Right lobe of liver (tissue), 6 donors: ENCODE results near the gene ARHGEF10L. TPM values are rescaled to one million over a fixed set of nuclear protein-coding genes. Genes with fewer than 3 reads are reported as not detected.

Experiments
- ATAC-seq, 4 donors: fragments of 200-7000 bp; cut with Tn5 transposase; one replicate each; pipeline ENCODE4 v1.9.1; 2020; ENCODE audit warnings: mild to moderate bottlenecking in 4 of 4, moderate library complexity in 4 of 4
- DNase-seq, 3 donors: peaks; one replicate each; pipeline ENCODE4 v3.0.0-alpha.2; 2020
- H3K27ac ChIP-seq, 3 donors: fragments of 200-600 bp; one replicate each; pipeline ENCODE4 v1.8.0; 2022
- H3K27me3 ChIP-seq, 2 donors: fragments of 200-600 bp; one replicate each; pipeline ENCODE4 v1.8.0; 2022
- H3K36me3 ChIP-seq, 4 donors: fragments of 200-600 bp; sonication (generic) in 1 of 4; one replicate each; pipeline versions ENCODE4 v1.5.1 to v1.8.0; 2017 to 2022; ENCODE audit warnings: control low read depth in 1 of 4
- H3K4me1 ChIP-seq, 4 donors: fragments of 200-600 bp; sonication (generic) in 1 of 4; one replicate each; pipeline versions ENCODE4 v1.5.1 to v1.8.0; 2017 to 2022; ENCODE audit warnings: control low read depth in 1 of 4
- H3K4me3 ChIP-seq, 3 donors: fragments of 200-600 bp; one replicate each; pipeline ENCODE4 v1.8.0; 2022
- H3K9me3 ChIP-seq, 4 donors: fragments of 200-600 bp; sonication (generic) in 1 of 4; one replicate each; pipeline versions ENCODE4 v1.5.1 to v1.8.0; 2017 to 2022; ENCODE audit warnings: control low read depth in 1 of 4
- POLR2A ChIP-seq: fragments of 450-650 bp; IDR thresholded peaks from one replicate; pipeline ENCODE4 v1.6.1; 2017; ENCODE audit warnings: antibody characterized with exemption, mild to moderate bottlenecking
- WGBS: methylation state at CpG from one replicate; pipeline ENCODE4 v1.1.6; 2018; ENCODE audit warnings: low coverage, low lambda C conversion rate; ENCODE audit not compliant: insufficient coverage; ENCODE audit errors: missing lambda C conversion rate; 5-methylcytosine and 5-hydroxymethylcytosine counted together
- intact Hi-C, 2 donors: fragments of 100-400 bp; cut with DNase I; formaldehyde crosslinking; loops; one replicate each; pipeline versions ENCODE4 v1.11.2 to v1.14.1; 2022
- total RNA-seq, 6 experiments: library from RNA; depleted of rRNA in 2 of 6; stranded (reverse); fragments of >200 nt in 2 of 6; fragmentation: NEBNext Ultra II Directional in 3 of 6; extraction: Animal tissue kit (Norgen Biotek cat#: 25700) in 3 of 6; gene quantifications; one replicate each; pipeline versions ENCODE4 v1.1.0 to v1.2.4, GENCODE V29; 2016 to 2023
- TF ChIP-seq, protein P1 (sequence below), 4 donors: fragments of 200-600 bp in 3 of 4; fragments of 450-650 bp in 1 of 4; IDR thresholded peaks; one replicate each; pipeline versions ENCODE4 v1.5.1 to v1.8.0; 2016 to 2022; ENCODE audit warnings: antibody characterized with exemption in 4 of 4, mild to moderate bottlenecking in 2 of 4
- donor health status: DM: no; HTN: yes; CAD: no.
- donor health status: DM: no; HTN: no; CAD: no.
- donor health status: DM: no; HTN: no; CAD: no.
- donor health status: DM: no; HTN: yes; CAD: no.
- donor health status: DM: no; HTN: yes; CAD: no.

The ARHGEF10L gene
- total RNA-seq, 6 experiments from 2014 or later = 59.7 to 124 (median 87.4) TPM

- no peak overlapping the region for H3K27ac ChIP-seq
- DNase-seq = no peak
- H3K4me1 ChIP-seq = peaks cover 0 to 40% (median 19%) of the 10 kb centered on the region in 4 donors
These were observed 37.0 kb downstream of the ARHGEF10L start for GRCh38 chr1:17576519-17576853.

GRCh38 chr1:17577907-17578297 is 38.4 kb downstream of the ARHGEF10L start:
- no peaks in the 10 kb centered on the region for H3K9me3 ChIP-seq
- DNase-seq (no peak), ATAC-seq (no peak)
- peaks cover 0 to 47% (median 21%) of the 10 kb centered on the region in 4 donors for H3K4me1 ChIP-seq
- intact Hi-C loops = no loop called here
- no peak overlapping the region for H3K4me3 ChIP-seq
- no peaks in the 10 kb centered on the region for H3K27me3 ChIP-seq
- WGBS = 36% methylated on average over 1 of the region's 1 CpG
- H3K36me3 ChIP-seq = no peaks in the 10 kb centered on the region
- peak overlapping the region in 2 of 3 donors; percentile 4 to 32 for H3K27ac ChIP-seq
- TF ChIP-seq POLR2A = no peak
- TF ChIP-seq, protein P1, sequence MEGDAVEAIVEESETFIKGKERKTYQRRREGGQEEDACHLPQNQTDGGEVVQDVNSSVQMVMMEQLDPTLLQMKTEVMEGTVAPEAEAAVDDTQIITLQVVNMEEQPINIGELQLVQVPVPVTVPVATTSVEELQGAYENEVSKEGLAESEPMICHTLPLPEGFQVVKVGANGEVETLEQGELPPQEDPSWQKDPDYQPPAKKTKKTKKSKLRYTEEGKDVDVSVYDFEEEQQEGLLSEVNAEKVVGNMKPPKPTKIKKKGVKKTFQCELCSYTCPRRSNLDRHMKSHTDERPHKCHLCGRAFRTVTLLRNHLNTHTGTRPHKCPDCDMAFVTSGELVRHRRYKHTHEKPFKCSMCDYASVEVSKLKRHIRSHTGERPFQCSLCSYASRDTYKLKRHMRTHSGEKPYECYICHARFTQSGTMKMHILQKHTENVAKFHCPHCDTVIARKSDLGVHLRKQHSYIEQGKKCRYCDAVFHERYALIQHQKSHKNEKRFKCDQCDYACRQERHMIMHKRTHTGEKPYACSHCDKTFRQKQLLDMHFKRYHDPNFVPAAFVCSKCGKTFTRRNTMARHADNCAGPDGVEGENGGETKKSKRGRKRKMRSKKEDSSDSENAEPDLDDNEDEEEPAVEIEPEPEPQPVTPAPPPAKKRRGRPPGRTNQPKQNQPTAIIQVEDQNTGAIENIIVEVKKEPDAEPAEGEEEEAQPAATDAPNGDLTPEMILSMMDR (IDR thresholded peaks at IDR 0.05) = no peak

More at GRCh38 chr1:17576519-17576853, 37.0 kb downstream of the ARHGEF10L start:
- TF ChIP-seq, protein P1 (IDR thresholded peaks at IDR 0.05) = no peak
- TF ChIP-seq POLR2A = no peak
- 100% methylated on average over 1 of the region's 6 CpGs for WGBS
- no peaks in the 10 kb centered on the region for H3K27me3 ChIP-seq
- intact Hi-C loops = no loop called here
- H3K4me3 ChIP-seq = no peak overlapping the region
- ATAC-seq = no peak
- H3K36me3 ChIP-seq = no peaks in the 10 kb centered on the region
- H3K9me3 ChIP-seq = no peaks in the 10 kb centered on the region

DNA sequence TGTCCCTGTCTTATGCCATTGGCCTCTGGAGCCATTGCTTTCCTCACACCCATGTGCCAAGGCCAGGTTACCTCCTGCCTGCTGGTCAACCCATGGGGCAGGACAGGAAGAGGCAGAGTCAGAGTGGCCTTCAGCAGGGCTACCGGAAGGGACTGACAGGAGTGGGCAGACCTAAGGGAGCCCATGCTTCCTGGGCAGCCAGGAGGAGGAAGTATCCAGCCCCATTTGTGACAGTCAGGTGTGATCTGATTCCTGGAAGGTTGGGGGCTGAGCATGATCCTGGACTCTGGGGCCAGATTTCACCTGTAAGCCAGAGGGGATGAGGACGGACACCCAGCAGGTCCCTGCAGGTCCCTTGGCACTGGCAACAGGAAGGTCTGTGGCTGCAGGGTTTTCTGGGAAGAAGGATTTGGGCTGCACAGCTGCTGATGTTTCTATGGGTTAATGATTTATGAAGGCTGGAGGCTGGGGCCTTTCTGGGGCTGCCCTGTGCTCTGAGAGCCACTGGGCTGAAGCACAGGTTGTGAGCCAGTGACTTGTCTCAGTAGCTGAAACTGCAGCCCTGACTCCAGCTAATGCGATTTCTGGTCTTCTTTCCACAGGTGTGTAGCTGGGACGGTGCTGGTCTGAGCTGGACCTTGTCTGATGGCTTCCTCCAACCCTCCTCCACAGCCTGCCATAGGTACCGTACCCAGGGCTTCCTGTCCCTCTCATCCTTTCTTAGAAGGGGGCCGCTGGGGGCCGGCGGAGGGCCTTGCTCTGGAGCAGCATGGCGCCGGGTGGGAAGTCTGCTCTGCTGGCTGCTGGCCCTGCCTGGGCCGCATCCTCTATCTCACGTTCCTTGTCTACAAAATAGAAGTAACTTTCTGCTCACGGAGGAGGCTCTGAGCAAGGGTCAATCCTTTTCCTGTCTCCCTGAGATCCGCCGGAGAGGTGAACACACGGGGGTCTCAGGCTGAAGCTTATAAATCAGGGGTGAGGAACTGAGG is 40.7 kb downstream of the ARHGEF10L start:
- intact Hi-C loops = no loop called here
- Histone ChIP-seq H3K4me3 (peak overlapping the region; percentile 50 to 92 (median 85)), H3K27me3 (no peaks in the 10 kb centered on the region), H3K4me1 (peaks cover 0 to 70% (median 33%) of the 10 kb centered on the region in 4 donors), H3K9me3 (no peaks in the 10 kb centered on the region), H3K36me3 (peaks cover 0 to 19% (median 3%) of the 10 kb centered on the region in 4 donors), H3K27ac (peak overlapping the region; percentile 61 to 95 (median 87))
- TF ChIP-seq POLR2A = peak; percentile 81
- TF ChIP-seq, protein P1 (IDR thresholded peaks at IDR 0.05) = no peak
- peak; percentile 66 to 82 (median 77) for ATAC-seq
- peak; percentile 78 to 85 (median 83) for DNase-seq
- 11% methylated on average over 7 of the region's 16 CpGs for WGBS

DNA sequence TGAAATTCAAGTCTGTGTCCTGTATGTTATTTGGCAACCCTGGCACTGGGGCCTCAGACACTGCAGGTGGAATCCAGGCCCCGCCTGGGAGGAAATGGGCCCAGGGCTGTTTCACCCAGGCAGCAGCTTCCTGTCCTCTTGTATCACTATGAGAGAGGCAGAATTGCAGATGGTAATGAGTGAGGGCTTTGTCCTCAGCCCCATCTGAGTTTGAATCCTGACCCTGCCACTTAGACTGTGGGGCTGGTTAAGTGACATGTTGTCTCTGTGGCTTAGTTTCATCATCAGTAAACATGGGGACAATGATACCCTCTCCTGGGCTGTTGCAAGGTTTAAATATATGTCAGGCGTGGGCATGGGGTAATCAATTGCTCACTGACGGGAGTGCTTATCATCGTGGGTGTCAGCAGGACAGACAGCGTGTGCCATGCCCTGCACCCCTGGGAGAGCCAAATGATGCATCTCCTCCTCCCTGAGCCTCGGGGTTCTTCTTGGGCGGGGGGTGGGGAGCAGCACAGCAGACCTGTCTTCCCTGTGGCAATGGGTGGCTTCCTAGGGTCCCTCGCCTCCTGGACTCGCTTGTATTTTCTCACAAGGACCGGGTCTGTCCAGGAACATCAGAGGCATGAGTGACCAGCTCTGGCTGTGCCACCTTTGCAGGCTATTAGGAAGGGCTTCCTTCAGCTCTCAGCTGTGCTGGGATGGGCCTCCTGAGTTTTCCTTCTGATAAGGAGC is 42.1 kb downstream of the ARHGEF10L start:
- H3K4me3 ChIP-seq = peak overlapping the region; percentile 50 to 92 (median 85)
- H3K27me3 ChIP-seq = no peaks in the 10 kb centered on the region
- TF ChIP-seq, protein P1 (IDR thresholded peaks at IDR 0.05) = no peak
- peak; percentile 81 for TF ChIP-seq POLR2A
- 5% methylated on average over 4 of the region's 10 CpGs for WGBS
- peak overlapping the region; percentile 61 to 95 (median 87) for H3K27ac ChIP-seq
- intact Hi-C loops = no loop called here
- DNase-seq (peak in 2 of 3 donors; percentile 79 to 81), ATAC-seq (peak; percentile 43 to 68 (median 60))
- peaks cover 0 to 71% (median 35%) of the 10 kb centered on the region in 4 donors for H3K4me1 ChIP-seq
- H3K9me3 ChIP-seq = no peaks in the 10 kb centered on the region
- H3K36me3 ChIP-seq = peaks cover 0 to 19% (median 3%) of the 10 kb centered on the region in 4 donors
